ENCODE results near the gene RHBDF2.

DNA sequence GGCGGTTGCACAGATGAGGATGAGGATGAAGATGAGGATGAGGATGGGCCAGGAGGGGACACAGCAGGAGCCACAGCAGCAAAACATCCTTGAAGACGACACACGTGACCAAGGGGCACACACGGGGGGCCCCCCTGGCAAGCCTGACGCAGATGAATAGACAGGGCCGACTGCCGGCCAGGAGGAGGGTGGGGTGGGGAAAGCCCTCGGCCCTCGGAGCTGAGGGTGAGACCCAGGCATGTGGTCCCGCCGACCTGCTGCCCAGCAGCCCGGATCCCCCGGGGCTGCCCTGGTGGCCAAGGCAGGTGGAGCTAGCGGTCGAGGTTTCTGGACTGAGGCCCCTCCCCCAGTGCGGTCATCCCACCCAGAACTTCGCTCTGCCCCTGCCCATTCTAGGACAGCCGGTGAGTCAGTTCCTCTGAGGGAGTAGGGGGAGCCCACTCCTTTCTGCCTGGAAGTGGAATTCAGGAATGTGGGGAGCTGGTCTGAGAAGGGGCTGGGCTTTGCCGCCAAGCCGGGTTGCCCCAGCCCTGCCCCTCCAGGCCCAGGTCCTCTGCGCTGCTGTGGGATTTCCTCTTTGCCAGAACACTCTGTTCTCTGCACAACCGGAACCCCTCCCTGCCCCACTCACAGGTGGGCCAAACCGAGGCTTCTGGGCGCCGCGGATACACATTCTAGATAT, 26.3 kb upstream of the RHBDF2 start:
- peak in 1 of 4 donors; percentile 39 for TF ChIP-seq POLR2A (IDR thresholded peaks at IDR 0.05)
- TF ChIP-seq, protein P1, sequence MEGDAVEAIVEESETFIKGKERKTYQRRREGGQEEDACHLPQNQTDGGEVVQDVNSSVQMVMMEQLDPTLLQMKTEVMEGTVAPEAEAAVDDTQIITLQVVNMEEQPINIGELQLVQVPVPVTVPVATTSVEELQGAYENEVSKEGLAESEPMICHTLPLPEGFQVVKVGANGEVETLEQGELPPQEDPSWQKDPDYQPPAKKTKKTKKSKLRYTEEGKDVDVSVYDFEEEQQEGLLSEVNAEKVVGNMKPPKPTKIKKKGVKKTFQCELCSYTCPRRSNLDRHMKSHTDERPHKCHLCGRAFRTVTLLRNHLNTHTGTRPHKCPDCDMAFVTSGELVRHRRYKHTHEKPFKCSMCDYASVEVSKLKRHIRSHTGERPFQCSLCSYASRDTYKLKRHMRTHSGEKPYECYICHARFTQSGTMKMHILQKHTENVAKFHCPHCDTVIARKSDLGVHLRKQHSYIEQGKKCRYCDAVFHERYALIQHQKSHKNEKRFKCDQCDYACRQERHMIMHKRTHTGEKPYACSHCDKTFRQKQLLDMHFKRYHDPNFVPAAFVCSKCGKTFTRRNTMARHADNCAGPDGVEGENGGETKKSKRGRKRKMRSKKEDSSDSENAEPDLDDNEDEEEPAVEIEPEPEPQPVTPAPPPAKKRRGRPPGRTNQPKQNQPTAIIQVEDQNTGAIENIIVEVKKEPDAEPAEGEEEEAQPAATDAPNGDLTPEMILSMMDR (IDR thresholded peaks at IDR 0.05), result peak in 2 of 6 experiments; percentile 9 to 26
